ENCODE data around the gene P2RX6.

P2RX6 gene

DNA sequence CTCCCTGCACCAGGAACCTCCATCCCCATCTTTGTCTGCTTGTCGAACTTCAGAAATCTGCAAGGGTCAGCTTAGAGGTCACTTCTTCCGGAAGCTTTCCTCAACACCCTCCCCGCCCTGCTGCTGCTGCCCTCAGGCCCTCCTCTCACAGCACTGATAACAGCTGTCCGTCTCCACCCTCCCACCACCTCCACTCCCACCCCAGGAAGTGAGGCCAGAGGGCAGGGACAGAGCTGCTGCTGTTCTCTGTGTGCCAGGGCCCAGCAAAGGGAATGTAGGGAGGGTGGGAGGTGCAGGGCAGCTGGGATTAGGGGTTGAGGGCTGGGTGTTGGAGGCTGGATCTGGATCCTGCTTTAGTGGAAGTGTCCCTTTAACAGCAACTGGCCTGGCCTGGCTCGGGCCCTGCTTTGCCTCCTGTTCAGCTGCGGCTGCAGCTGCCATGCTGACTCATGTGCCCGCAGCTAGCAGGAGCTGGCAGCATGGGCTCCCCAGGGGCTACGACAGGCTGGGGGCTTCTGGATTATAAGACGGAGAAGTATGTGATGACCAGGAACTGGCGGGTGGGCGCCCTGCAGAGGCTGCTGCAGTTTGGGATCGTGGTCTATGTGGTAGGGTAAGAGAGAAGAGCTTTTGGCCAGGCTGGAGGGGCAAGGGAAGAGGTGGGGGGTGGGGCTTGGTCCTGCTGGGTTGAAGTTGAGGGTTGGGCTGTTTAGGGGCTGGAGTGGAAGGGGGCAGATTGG lies at the start of gene P2RX6:
P2RX6 (plus strand) TSS at position 440 of the 740 bp plus-strand sequence; CDS start at position 450, 10 bp downstream.
- H3K27me3 ChIP-seq (ENCODE audit: insufficient read depth, low read depth), result peaks cover 52% of the 10 kb centered on the region
- H3K79me2 ChIP-seq (ENCODE audit: insufficient read depth, low read depth), result no peaks in the 10 kb centered on the region
- H3K36me3 ChIP-seq (ENCODE audit: insufficient read depth), result no peaks in the 10 kb centered on the region
- H2AFZ ChIP-seq (ENCODE audit: low read depth), result no peak within 1 kb of the TSS
- TF ChIP-seq, protein P1, sequence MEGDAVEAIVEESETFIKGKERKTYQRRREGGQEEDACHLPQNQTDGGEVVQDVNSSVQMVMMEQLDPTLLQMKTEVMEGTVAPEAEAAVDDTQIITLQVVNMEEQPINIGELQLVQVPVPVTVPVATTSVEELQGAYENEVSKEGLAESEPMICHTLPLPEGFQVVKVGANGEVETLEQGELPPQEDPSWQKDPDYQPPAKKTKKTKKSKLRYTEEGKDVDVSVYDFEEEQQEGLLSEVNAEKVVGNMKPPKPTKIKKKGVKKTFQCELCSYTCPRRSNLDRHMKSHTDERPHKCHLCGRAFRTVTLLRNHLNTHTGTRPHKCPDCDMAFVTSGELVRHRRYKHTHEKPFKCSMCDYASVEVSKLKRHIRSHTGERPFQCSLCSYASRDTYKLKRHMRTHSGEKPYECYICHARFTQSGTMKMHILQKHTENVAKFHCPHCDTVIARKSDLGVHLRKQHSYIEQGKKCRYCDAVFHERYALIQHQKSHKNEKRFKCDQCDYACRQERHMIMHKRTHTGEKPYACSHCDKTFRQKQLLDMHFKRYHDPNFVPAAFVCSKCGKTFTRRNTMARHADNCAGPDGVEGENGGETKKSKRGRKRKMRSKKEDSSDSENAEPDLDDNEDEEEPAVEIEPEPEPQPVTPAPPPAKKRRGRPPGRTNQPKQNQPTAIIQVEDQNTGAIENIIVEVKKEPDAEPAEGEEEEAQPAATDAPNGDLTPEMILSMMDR (conservative IDR thresholded peaks at IDR 0.05; ENCODE audit: low read depth, low read length), result no peak
- H3K4me2 ChIP-seq, result no peak within 1 kb of the TSS
- H3K9ac ChIP-seq, result no peak within 1 kb of the TSS
- no peak within 1 kb of the TSS for H3K4me3 ChIP-seq (IDR thresholded peaks at IDR 0.05; ENCODE audit: insufficient read depth, low read depth, low read length)
- H4K20me1 ChIP-seq (ENCODE audit: insufficient read depth), result no peaks in the 10 kb centered on the region
- H3K4me1 ChIP-seq (ENCODE audit: low read depth, poor library complexity, severe bottlenecking), result no peaks in the 10 kb centered on the region
- H3K27ac ChIP-seq, result no peak within 1 kb of the TSS

DNA sequence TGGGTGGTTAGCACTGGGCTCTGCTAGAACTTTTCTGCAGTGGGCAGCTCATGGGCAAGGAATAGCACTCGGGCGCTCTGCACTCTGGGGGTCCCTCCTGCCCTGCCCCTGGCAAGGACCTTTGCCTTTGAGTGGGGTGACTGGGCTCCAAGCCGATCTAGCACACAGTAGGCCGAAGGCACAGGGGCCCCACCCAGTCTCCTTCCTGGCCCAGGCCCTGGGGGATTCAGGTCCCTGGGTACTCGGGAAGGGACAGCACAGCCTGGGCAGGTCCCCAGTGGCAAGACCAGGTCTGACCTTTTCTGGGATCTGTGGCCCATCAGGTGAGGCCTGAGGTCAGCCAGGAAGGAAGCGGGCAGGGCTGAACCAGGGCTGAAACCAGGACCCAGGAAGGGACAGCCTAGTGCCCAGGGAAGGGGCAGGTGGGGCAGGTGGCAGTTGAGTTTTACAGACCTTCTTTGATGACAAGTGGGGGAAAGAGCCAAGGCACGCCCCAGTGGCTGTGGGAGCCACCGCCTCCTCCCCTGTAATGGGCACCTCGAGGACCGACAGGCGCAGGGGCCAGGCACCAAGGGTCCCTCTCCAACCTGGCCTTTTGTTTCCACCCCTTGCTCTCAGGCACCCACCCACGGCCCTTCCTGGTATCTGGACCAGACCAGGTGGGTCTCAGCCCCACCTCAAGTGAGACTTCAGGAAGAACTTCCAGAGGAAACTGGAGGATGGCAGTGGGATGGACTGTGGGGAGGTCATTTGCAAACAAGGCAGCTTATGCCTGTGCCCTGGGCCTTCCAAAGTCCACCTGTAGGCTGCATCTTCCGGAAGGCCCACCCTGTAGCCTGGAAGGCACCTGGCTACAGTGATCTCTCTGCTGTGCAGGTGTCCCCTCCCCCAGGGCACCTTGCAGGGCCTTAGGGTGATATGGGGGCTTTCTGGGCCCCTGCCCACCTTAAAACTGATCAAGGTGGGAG lies 48.8 kb upstream of the P2RX6 start:
- Histone ChIP-seq H3K27ac (no peak overlapping the region), H3K4me2 (no peak overlapping the region), H3K4me1 (ENCODE audit: low read depth, poor library complexity, severe bottlenecking) (peaks cover 5% of the 10 kb centered on the region), H3K79me2 (ENCODE audit: insufficient read depth, low read depth) (no peaks in the 10 kb centered on the region), H3K36me3 (ENCODE audit: insufficient read depth) (no peaks in the 10 kb centered on the region), H3K4me3 (IDR thresholded peaks at IDR 0.05; ENCODE audit: insufficient read depth, low read depth, low read length) (no peak overlapping the region), H3K27me3 (ENCODE audit: insufficient read depth, low read depth) (peaks cover 11% of the 10 kb centered on the region; the same call in 1 of the 2 replicates), H4K20me1 (ENCODE audit: insufficient read depth) (no peaks in the 10 kb centered on the region), H3K9ac (no peak overlapping the region), H2AFZ (ENCODE audit: low read depth) (no peak overlapping the region)
- TF ChIP-seq, protein P1 (conservative IDR thresholded peaks at IDR 0.05; ENCODE audit: low read depth, low read length), result no peak

DNA sequence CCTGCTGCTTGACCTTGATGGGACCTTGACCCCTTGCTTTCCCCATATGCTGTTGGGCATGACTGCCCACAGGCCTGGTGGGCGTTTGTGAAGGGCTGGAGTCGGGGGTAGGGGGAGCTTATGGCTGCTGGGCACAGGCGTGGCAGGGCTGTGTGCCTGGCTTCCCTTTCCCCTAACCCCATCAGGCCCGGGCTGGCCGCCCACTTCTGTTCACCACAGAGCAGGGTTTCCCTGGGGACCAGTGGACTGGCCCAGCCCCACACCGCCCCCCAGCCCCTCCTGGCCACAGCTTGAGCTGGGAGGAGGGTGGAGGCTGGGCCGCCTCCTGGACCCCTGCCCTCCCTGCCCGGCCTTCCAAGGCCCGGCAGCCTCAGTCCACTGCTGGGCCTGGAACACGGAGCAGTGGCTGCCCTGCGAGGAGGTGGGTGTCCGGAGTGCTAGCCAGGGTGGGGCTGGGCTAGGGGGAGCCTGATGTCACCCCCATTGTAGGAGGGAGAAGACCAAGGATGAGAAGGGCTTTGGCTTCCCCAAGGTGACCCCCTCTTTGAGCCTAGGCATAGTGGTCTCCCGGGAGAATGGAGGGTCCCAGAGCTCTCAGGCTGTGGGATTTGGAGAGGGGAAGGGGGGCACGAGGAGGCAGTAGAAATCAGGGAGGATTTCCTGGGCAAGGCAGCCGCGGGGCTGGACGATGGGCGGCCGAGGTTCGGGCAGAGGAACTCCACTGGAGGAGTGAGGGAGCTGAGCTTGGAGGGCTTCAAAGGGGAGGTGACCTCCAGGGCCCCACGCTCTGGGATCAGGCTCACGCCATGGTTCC lies 47.9 kb upstream of the P2RX6 start, which contains the start of gene AIFM3:
AIFM3 (plus strand) TSS at position 373 of the 814 bp plus-strand sequence. CDS start 690 bp downstream, outside the sequence.
- Histone ChIP-seq H3K27ac (no peak within 1 kb of the TSS), H3K4me2 (no peak within 1 kb of the TSS), H3K36me3 (ENCODE audit: insufficient read depth) (no peaks in the 10 kb centered on the region), H3K79me2 (ENCODE audit: insufficient read depth, low read depth) (no peaks in the 10 kb centered on the region), H2AFZ (ENCODE audit: low read depth) (no peak within 1 kb of the TSS), H3K4me1 (ENCODE audit: low read depth, poor library complexity, severe bottlenecking) (no peaks in the 10 kb centered on the region), H3K4me3 (IDR thresholded peaks at IDR 0.05; ENCODE audit: insufficient read depth, low read depth, low read length) (no peak within 1 kb of the TSS), H4K20me1 (ENCODE audit: insufficient read depth) (no peaks in the 10 kb centered on the region), H3K9ac (no peak within 1 kb of the TSS), H3K27me3 (ENCODE audit: insufficient read depth, low read depth) (peaks cover 12% of the 10 kb centered on the region; the same call in 1 of the 2 replicates)
- TF ChIP-seq, protein P1 (conservative IDR thresholded peaks at IDR 0.05; ENCODE audit: low read depth, low read length), result no peak

DNA sequence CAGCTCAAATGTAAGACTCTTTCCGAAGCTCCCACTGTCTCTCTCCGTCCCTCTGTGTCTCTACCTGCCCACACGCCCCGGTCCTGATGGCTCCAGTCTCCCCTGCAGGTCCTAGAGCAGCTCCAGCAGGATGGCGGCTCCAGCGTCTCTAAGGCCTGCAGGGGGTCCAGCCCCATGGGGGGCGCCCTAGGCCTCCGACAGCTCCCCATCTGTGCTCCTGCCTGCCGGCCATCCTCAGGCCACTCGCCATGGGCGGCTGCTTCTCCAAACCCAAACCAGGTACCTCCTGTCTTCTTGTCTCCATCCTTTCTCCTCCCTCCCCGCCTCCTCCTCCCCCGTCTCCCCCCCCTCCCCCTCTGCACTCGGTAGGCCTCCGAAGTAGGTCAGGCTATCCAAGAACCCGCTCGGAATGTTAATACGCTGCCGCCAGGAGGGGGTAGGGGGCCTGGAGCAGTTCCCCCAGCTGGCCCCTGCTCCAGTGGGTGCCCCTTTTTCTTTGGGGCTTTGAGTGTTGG lies 47.2 kb upstream of the P2RX6 start:
- no peaks in the 10 kb centered on the region for H3K36me3 ChIP-seq (ENCODE audit: insufficient read depth)
- no peaks in the 10 kb centered on the region for H3K79me2 ChIP-seq (ENCODE audit: insufficient read depth, low read depth)
- TF ChIP-seq, protein P1 (conservative IDR thresholded peaks at IDR 0.05; ENCODE audit: low read depth, low read length), result no peak
- H2AFZ ChIP-seq (ENCODE audit: low read depth), result no peak overlapping the region
- no peak overlapping the region for H3K4me3 ChIP-seq (IDR thresholded peaks at IDR 0.05; ENCODE audit: insufficient read depth, low read depth, low read length)
- no peak overlapping the region for H3K9ac ChIP-seq
- H3K4me1 ChIP-seq (ENCODE audit: low read depth, poor library complexity, severe bottlenecking), result no peaks in the 10 kb centered on the region
- H3K27me3 ChIP-seq (ENCODE audit: insufficient read depth, low read depth), result peaks cover 13% of the 10 kb centered on the region; the same call in 1 of the 2 replicates
- no peak overlapping the region for H3K27ac ChIP-seq
- no peaks in the 10 kb centered on the region for H4K20me1 ChIP-seq (ENCODE audit: insufficient read depth)
- H3K4me2 ChIP-seq, result no peak overlapping the region
